ENCODE data around the gene SIM1.

- TF ChIP-seq GATA2 (IDR thresholded peaks at IDR 0.05; ENCODE audit: low read depth, low read length) (no peak), GATA3 (IDR thresholded peaks at IDR 0.05; ENCODE audit: low read depth, low read length) (no peak)
These were observed 19.8 kb upstream of the SIM1 start for GRCh38 chr6:100484474-100484873.

Measured in SH-SY5Y (cell line).